ENCODE results near the gene SH3BP4. TPM values are rescaled to one million over a fixed set of nuclear protein-coding genes. Genes with fewer than 3 reads are reported as not detected.

SH3BP4 gene
- total RNA-seq, 4 donors from 2014 or later, result 29.1 to 57.8 (median 42.6) TPM

- 50 to 53% methylated on average over 9 of the region's 9 CpGs for WGBS, 2 donors
- DNase-seq (ENCODE audit: low spot score in 2 of 2), result no peak
- TF ChIP-seq POLR2A (IDR thresholded peaks at IDR 0.05) (no peak), CTCF (IDR thresholded peaks at IDR 0.05) (no peak)
- intact Hi-C loops (cut with DNase I; ENCODE audit: low total_unique reads), result no loop called here
- no peak overlapping the region for H3K4me3 ChIP-seq (ENCODE audit: low read depth, poor library complexity, severe bottlenecking)
Observed at GRCh38 chr2:234979204-234980167, 27.7 kb downstream of the SH3BP4 start.

GRCh38 chr2:234980451-234981187, 28.8 kb downstream of the SH3BP4 start:
- no peak for DNase-seq (ENCODE audit: low spot score in 2 of 2)
- TF ChIP-seq CTCF (IDR thresholded peaks at IDR 0.05) (no peak), POLR2A (IDR thresholded peaks at IDR 0.05) (no peak)
- no peak overlapping the region for H3K4me3 ChIP-seq (ENCODE audit: low read depth, poor library complexity, severe bottlenecking)
- intact Hi-C loops (cut with DNase I; ENCODE audit: low total_unique reads), result no loop called here
- 60 to 69% methylated on average over 14 of the region's 14 CpGs for WGBS, 2 donors

- 37 to 44% methylated on average over 26 of the region's 26 CpGs for WGBS, 2 donors
- DNase-seq (ENCODE audit: low spot score in 2 of 2), result peak; percentile 66 to 92
- H3K4me3 ChIP-seq (ENCODE audit: low read depth, poor library complexity, severe bottlenecking), result no peak overlapping the region
Observed at GRCh38 chr2:234981197-234982095, 29.6 kb downstream of the SH3BP4 start.

GRCh38 chr2:234982096-234982834, 30.4 kb downstream of the SH3BP4 start:
- no peak for TF ChIP-seq CTCF (IDR thresholded peaks at IDR 0.05)
- no peak for TF ChIP-seq POLR2A (IDR thresholded peaks at IDR 0.05)
- intact Hi-C loops (cut with DNase I; ENCODE audit: low total_unique reads), result no loop called here
- WGBS, 2 donors, result 81 to 87% methylated on average over 17 of the region's 17 CpGs
- no peak overlapping the region for H3K4me3 ChIP-seq (ENCODE audit: low read depth, poor library complexity, severe bottlenecking)
- no peak for DNase-seq (ENCODE audit: low spot score in 2 of 2)

More at GRCh38 chr2:234981197-234982095, 29.6 kb downstream of the SH3BP4 start:
- TF ChIP-seq POLR2A (IDR thresholded peaks at IDR 0.05) (no peak), CTCF (IDR thresholded peaks at IDR 0.05) (no peak)
- intact Hi-C loops (cut with DNase I; ENCODE audit: low total_unique reads), result no loop called here
